Stomach (tissue), 4 donors: ENCODE measurements around the gene C1orf52.

Source experiments
- POLR2A ChIP-seq, 4 donors: fragments of 450-650 bp; IDR thresholded peaks; one replicate each; pipeline ENCODE4 v1.6.1; 2016; ENCODE audit warnings: antibody characterized with exemption in 4 of 4, control low read depth in 2 of 4, mild to moderate bottlenecking in 1 of 4, moderate library complexity in 1 of 4
- POLR2AphosphoS5 ChIP-seq, 3 donors: sonication (generic); formaldehyde crosslinking; IDR thresholded peaks; one replicate each; pipeline ENCODE4 v1.6.1; 2016; ENCODE audit warnings: antibody characterized with exemption in 3 of 3
- TF ChIP-seq, protein P1 (sequence below), 7 experiments: fragments of 450-650 bp in 4 of 7; fragments of 200-600 bp in 3 of 7; sonication (generic) in 3 of 7; IDR thresholded peaks; one replicate each; pipeline ENCODE4 v1.5.1; 2016 to 2019; ENCODE audit warnings: antibody characterized with exemption in 7 of 7, control low read depth in 2 of 7, mild to moderate bottlenecking in 1 of 7

DNA sequence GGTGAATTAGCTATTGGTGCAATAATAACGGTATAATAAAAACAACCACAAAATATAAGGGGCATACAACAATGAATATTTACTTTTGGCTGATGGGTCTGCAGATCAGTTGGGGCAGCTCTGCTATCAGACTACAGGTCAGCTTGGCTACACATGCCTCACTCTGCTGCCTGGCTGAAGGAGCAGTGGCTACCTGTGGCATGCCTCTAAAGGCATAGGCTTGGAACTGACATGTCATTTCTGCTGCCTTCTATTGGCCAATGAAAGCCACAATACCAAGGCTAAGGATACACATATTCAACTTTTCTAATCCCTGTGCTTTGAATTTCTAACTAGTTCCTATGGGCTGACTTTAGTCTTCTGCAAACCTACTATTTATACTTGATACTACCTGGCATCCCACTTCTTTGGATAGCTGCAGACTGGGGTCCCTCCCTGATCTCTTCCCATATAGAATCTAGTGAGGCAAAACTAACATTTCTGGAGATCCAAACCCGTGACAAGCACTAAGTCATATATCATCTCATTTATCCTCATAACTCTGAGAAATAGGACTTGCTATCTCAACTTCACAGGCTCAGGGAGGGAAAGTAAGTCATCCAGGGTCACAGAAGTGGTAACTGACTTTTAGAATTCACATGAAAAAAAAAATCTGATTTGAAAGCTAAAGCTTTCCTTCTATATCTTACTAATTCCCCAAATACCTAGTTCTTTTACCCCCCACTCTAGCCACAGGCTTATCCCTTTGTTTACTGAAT lies 39.4 kb downstream of the C1orf52 start:
- TF ChIP-seq, protein P1, sequence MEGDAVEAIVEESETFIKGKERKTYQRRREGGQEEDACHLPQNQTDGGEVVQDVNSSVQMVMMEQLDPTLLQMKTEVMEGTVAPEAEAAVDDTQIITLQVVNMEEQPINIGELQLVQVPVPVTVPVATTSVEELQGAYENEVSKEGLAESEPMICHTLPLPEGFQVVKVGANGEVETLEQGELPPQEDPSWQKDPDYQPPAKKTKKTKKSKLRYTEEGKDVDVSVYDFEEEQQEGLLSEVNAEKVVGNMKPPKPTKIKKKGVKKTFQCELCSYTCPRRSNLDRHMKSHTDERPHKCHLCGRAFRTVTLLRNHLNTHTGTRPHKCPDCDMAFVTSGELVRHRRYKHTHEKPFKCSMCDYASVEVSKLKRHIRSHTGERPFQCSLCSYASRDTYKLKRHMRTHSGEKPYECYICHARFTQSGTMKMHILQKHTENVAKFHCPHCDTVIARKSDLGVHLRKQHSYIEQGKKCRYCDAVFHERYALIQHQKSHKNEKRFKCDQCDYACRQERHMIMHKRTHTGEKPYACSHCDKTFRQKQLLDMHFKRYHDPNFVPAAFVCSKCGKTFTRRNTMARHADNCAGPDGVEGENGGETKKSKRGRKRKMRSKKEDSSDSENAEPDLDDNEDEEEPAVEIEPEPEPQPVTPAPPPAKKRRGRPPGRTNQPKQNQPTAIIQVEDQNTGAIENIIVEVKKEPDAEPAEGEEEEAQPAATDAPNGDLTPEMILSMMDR (IDR thresholded peaks at IDR 0.05) = no peak
- TF ChIP-seq POLR2A (IDR thresholded peaks at IDR 0.05) = no peak
- TF ChIP-seq POLR2AphosphoS5 (IDR thresholded peaks at IDR 0.05) = no peak
